Neural progenitor cell (in vitro differentiated cells): Measurements from ENCODE around the gene BCR. TPM values are rescaled to one million over a fixed set of nuclear protein-coding genes. Genes with fewer than 3 reads are reported as not detected.

Experiments used
- DNase-seq: peaks from one replicate; pipeline ENCODE4 v3.0.0-alpha.2; 2016; ENCODE audit warnings: low spot score
- H2AFZ ChIP-seq: fragments of 200-600 bp; sonication (generic); replicated peaks from 2 replicates; pipeline ENCODE4 v1.6.1; 2016; ENCODE audit warnings: antibody characterized with exemption
- H3F3A ChIP-seq: fragments of 200-600 bp; sonication (generic); 2 replicates; pipeline ENCODE4 v1.6.1; 2016; ENCODE audit warnings: antibody characterized with exemption, low read depth
- H3K27ac ChIP-seq: fragments of 200-600 bp; sonication (generic); 2 replicates; pipeline ENCODE4 v1.5.1; 2016; ENCODE audit warnings: mild to moderate bottlenecking
- H3K27me3 ChIP-seq: fragments of 200-600 bp; sonication (generic); 2 replicates; pipeline ENCODE4 v1.6.1; 2016; ENCODE audit warnings: mild to moderate bottlenecking, moderate library complexity
- H3K36me3 ChIP-seq: fragments of 200-600 bp; sonication (generic); 2 replicates; pipeline ENCODE4 v1.5.1; 2016
- H3K4me1 ChIP-seq: fragments of 200-600 bp; sonication (generic); 2 replicates; pipeline ENCODE4 v1.6.1; 2016; ENCODE audit warnings: mixed run types
- H3K4me2 ChIP-seq: fragments of 200-600 bp; sonication (generic); 2 replicates; pipeline ENCODE4 v1.6.1; 2016
- H3K4me3 ChIP-seq: fragments of 200-600 bp; sonication (generic); 2 replicates; pipeline ENCODE4 v1.5.1; 2016
- H3K79me2 ChIP-seq: fragments of 200-600 bp; sonication (generic); 2 replicates; pipeline ENCODE4 v1.6.1; 2016; ENCODE audit warnings: low read depth
- H3K9ac ChIP-seq: fragments of 200-600 bp; sonication (generic); 2 replicates; pipeline ENCODE4 v1.6.1; 2016
- H3K9me3 ChIP-seq: fragments of 200-600 bp; sonication (generic); 2 replicates; pipeline ENCODE4 v1.5.1; 2016; ENCODE audit warnings: low read depth
- H4K20me1 ChIP-seq: fragments of 200-600 bp; sonication (generic); 2 replicates; pipeline ENCODE4 v1.6.1; 2016; ENCODE audit warnings: low read depth
- H3K27ac Mint-ChIP-seq: 3 replicates; pipeline ENCODE4 v1.8.0; 2021; ENCODE audit warnings: mixed read lengths
- H3K27me3 Mint-ChIP-seq: 2 replicates; pipeline ENCODE4 v1.8.0; 2022; ENCODE audit warnings: low read depth, mild to moderate bottlenecking, inconsistent platforms, moderate library complexity, mixed read lengths; ENCODE audit not compliant: insufficient read depth
- H3K36me3 Mint-ChIP-seq: 3 replicates; pipeline ENCODE4 v1.8.0; 2021; ENCODE audit warnings: mixed read lengths
- H3K4me1 Mint-ChIP-seq: 3 replicates; pipeline ENCODE4 v1.8.0; 2021; ENCODE audit warnings: mixed read lengths
- H3K4me3 Mint-ChIP-seq: 3 replicates; pipeline ENCODE4 v1.8.0; 2021; ENCODE audit warnings: mild to moderate bottlenecking, moderate library complexity, mixed read lengths
- H3K9me3 Mint-ChIP-seq: 3 replicates; pipeline ENCODE4 v1.8.0; 2020; ENCODE audit warnings: mixed read lengths
- CTCF ChIP-seq: fragments of 200-600 bp; sonication (generic); IDR thresholded peaks from 2 replicates; pipeline ENCODE4 v1.5.1; 2017; ENCODE audit warnings: antibody characterized with exemption, mild to moderate bottlenecking
- EZH2 ChIP-seq: fragments of 200-600 bp; sonication (generic); IDR thresholded peaks from 2 replicates; pipeline ENCODE4 v1.6.1; 2017; ENCODE audit warnings: antibody characterized with exemption, mild to moderate bottlenecking, moderate library complexity
- EZH2phosphoT487 ChIP-seq: fragments of 200-600 bp; sonication (generic); IDR thresholded peaks from 2 replicates; pipeline ENCODE4 v1.6.1; 2017; ENCODE audit warnings: antibody characterized with exemption
- total RNA-seq: library from RNA; depleted of rRNA; stranded (reverse); fragments of >200 nt; gene quantifications from 2 replicates; pipeline ENCODE4 v1.2.3, GENCODE V29; 2015; ENCODE audit warnings: low replicate concordance

Gene BCR
- total RNA-seq, 1 donor from 2014 or later = 35.5 TPM

GRCh38 chr22:23277583-23278295 is 97.4 kb downstream of the BCR start:
- H3K4me2 ChIP-seq = no peak overlapping the region
- no peak overlapping the region for H3K9ac ChIP-seq
- no peaks in the 10 kb centered on the region for H3K9me3 ChIP-seq
- no peaks in the 10 kb centered on the region for H3K9me3 Mint-ChIP-seq
- peaks cover 3% of the 10 kb centered on the region for H3K4me1 Mint-ChIP-seq
- H3K27ac Mint-ChIP-seq = no peak overlapping the region
- peaks cover 17% of the 10 kb centered on the region for H3K36me3 Mint-ChIP-seq
- no peaks in the 10 kb centered on the region for H3K27me3 ChIP-seq
- H3K4me3 Mint-ChIP-seq = no peak overlapping the region
- H3K4me1 ChIP-seq = peaks cover 2% of the 10 kb centered on the region
- no peak overlapping the region for H3K4me3 ChIP-seq
- no peaks in the 10 kb centered on the region for H3K36me3 ChIP-seq
- no peak for DNase-seq
- H3K27ac ChIP-seq = no peak overlapping the region
- peaks cover 9% of the 10 kb centered on the region for H4K20me1 ChIP-seq
- H3F3A ChIP-seq = no peaks in the 10 kb centered on the region
- H3K79me2 ChIP-seq = no peaks in the 10 kb centered on the region
- H3K27me3 Mint-ChIP-seq = peaks cover 6% of the 10 kb centered on the region
- no peak overlapping the region for H2AFZ ChIP-seq
- TF ChIP-seq CTCF (no peak), EZH2phosphoT487 (no peak), EZH2 (no peak)

GRCh38 chr22:23278883-23279675 is 98.8 kb downstream of the BCR start:
- Histone ChIP-seq H3K9me3 (no peaks in the 10 kb centered on the region), H3F3A (no peaks in the 10 kb centered on the region), H3K27ac (no peak overlapping the region), H3K4me2 (no peak overlapping the region), H3K9ac (no peak overlapping the region), H3K79me2 (no peaks in the 10 kb centered on the region), H3K4me3 (no peak overlapping the region), H2AFZ (no peak overlapping the region), H4K20me1 (peaks cover 9% of the 10 kb centered on the region), H3K36me3 (no peaks in the 10 kb centered on the region), H3K27me3 (no peaks in the 10 kb centered on the region), H3K4me1 (peaks cover 2% of the 10 kb centered on the region)
- H3K9me3 Mint-ChIP-seq = no peaks in the 10 kb centered on the region
- H3K36me3 Mint-ChIP-seq = peaks cover 6% of the 10 kb centered on the region
- H3K4me3 Mint-ChIP-seq = no peak overlapping the region
- H3K4me1 Mint-ChIP-seq = peaks cover 3% of the 10 kb centered on the region
- peaks cover 6% of the 10 kb centered on the region for H3K27me3 Mint-ChIP-seq
- TF ChIP-seq EZH2 (no peak), CTCF (no peak)
- no peak overlapping the region for H3K27ac Mint-ChIP-seq
- no peak for DNase-seq

- no peak overlapping the region for H3K27ac Mint-ChIP-seq
- Histone ChIP-seq H3F3A (no peaks in the 10 kb centered on the region), H3K79me2 (no peaks in the 10 kb centered on the region), H3K36me3 (no peaks in the 10 kb centered on the region), H2AFZ (no peak overlapping the region), H3K9me3 (no peaks in the 10 kb centered on the region), H3K9ac (no peak overlapping the region), H3K27ac (no peak overlapping the region), H3K4me2 (no peak overlapping the region), H4K20me1 (peaks cover 9% of the 10 kb centered on the region), H3K4me1 (peaks cover 2% of the 10 kb centered on the region), H3K4me3 (no peak overlapping the region), H3K27me3 (no peaks in the 10 kb centered on the region)
- no peaks in the 10 kb centered on the region for H3K9me3 Mint-ChIP-seq
- peaks cover 3% of the 10 kb centered on the region for H3K4me1 Mint-ChIP-seq
- H3K27me3 Mint-ChIP-seq = peaks cover 6% of the 10 kb centered on the region
- no peak for TF ChIP-seq EZH2
- no peak for TF ChIP-seq CTCF
- no peak for TF ChIP-seq EZH2phosphoT487
- H3K36me3 Mint-ChIP-seq = peaks cover 6% of the 10 kb centered on the region
- H3K4me3 Mint-ChIP-seq = no peak overlapping the region
- DNase-seq = no peak
These were observed 99.5 kb downstream of the BCR start for GRCh38 chr22:23279781-23280180.
